ENCODE results near the gene DNAH12.
"Not testable (repeated sequence)": the region's sequence is repeated elsewhere in the genome, so short reads cannot be mapped to it uniquely, and the experiment has no call there.

The DNAH12 gene

GRCh38 chr3:57382933-57383332, 161.2 kb downstream of the DNAH12 start:
- Histone ChIP-seq H3K36me3 (ENCODE audit: control insufficient read depth in 2 of 2, insufficient read depth in 2 of 2, low read length in 2 of 2) (no peaks in the 10 kb centered on the region), H3K4me3 (ENCODE audit: low read length in 2 of 2) (no peak overlapping the region), H3K9ac (ENCODE audit: low read length in 2 of 2) (no peak overlapping the region), H3K9me3 (ENCODE audit: control insufficient read depth in 2 of 2, low read length in 2 of 2) (no peaks in the 10 kb centered on the region), H3K27me3 (ENCODE audit: control insufficient read depth in 1 of 2, insufficient read depth in 2 of 2, low read length in 2 of 2) (no peaks in the 10 kb centered on the region), H3K4me1 (ENCODE audit: control insufficient read depth, insufficient read depth, low read length) (no peaks in the 10 kb centered on the region), H3K27ac (ENCODE audit: low read length) (no peak overlapping the region)

- Histone ChIP-seq H3K4me1 (ENCODE audit: control insufficient read depth, insufficient read depth, low read length) (no peaks in the 10 kb centered on the region), H3K9ac (ENCODE audit: low read length in 2 of 2) (no peak overlapping the region), H3K36me3 (ENCODE audit: control insufficient read depth in 2 of 2, insufficient read depth in 2 of 2, low read length in 2 of 2) (no peaks in the 10 kb centered on the region), H3K27me3 (ENCODE audit: control insufficient read depth in 1 of 2, insufficient read depth in 2 of 2, low read length in 2 of 2) (no peaks in the 10 kb centered on the region), H3K4me3 (ENCODE audit: low read length in 2 of 2) (no peak overlapping the region), H3K9me3 (ENCODE audit: control insufficient read depth in 2 of 2, low read length in 2 of 2) (peaks cover 0 to 3% of the 10 kb centered on the region in 2 donors), H3K27ac (ENCODE audit: low read length) (no peak overlapping the region)
These were observed 173.8 kb downstream of the DNAH12 start for GRCh38 chr3:57370341-57370740.

GRCh38 chr3:57365089-57365488, 179.1 kb downstream of the DNAH12 start:
- H3K9me3 ChIP-seq (ENCODE audit: control insufficient read depth in 2 of 2, low read length in 2 of 2); H3K4me1 ChIP-seq (ENCODE audit: control insufficient read depth, insufficient read depth, low read length); H3K27me3 ChIP-seq (ENCODE audit: control insufficient read depth in 1 of 2, insufficient read depth in 2 of 2, low read length in 2 of 2); H3K36me3 ChIP-seq (ENCODE audit: control insufficient read depth in 2 of 2, insufficient read depth in 2 of 2, low read length in 2 of 2); H3K4me3 ChIP-seq (ENCODE audit: low read length in 2 of 2); H3K27ac ChIP-seq (ENCODE audit: low read length); H3K9ac ChIP-seq (ENCODE audit: low read length in 2 of 2): not testable (repeated sequence)

- H3K9me3 ChIP-seq (ENCODE audit: control insufficient read depth in 2 of 2, low read length in 2 of 2); H3K27ac ChIP-seq (ENCODE audit: low read length); H3K9ac ChIP-seq (ENCODE audit: low read length in 2 of 2): not testable (repeated sequence)
These were observed 187.9 kb downstream of the DNAH12 start for GRCh38 chr3:57356275-57356674.

DNA sequence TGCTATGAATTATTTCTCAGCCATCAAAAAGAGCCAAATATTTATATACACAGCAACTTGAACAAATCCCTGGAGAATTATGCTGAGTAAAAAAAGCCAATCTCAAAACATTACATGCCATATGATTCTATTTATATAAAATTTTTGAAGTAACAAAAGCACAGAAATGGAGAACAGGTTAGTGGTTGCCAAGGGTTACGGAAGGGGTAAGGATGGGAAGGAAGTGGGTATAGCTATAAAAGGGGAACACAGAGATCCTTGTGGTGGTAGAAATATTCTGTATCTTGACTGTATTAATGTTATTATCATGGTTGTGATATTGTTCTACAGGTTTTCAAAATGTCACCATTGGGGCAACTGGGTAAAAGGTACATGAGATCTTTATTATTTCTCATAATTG, 189.4 kb downstream of the DNAH12 start:
- H3K9ac ChIP-seq (ENCODE audit: low read length in 2 of 2) = no peak overlapping the region
- no peak overlapping the region for H3K4me3 ChIP-seq (ENCODE audit: low read length in 2 of 2)
- no peaks in the 10 kb centered on the region for H3K27me3 ChIP-seq (ENCODE audit: control insufficient read depth in 1 of 2, insufficient read depth in 2 of 2, low read length in 2 of 2)
- H3K27ac ChIP-seq (ENCODE audit: low read length) = no peak overlapping the region
- no peaks in the 10 kb centered on the region for H3K9me3 ChIP-seq (ENCODE audit: control insufficient read depth in 2 of 2, low read length in 2 of 2)
- no peaks in the 10 kb centered on the region for H3K4me1 ChIP-seq (ENCODE audit: control insufficient read depth, insufficient read depth, low read length)
- no peaks in the 10 kb centered on the region for H3K36me3 ChIP-seq (ENCODE audit: control insufficient read depth in 2 of 2, insufficient read depth in 2 of 2, low read length in 2 of 2)

More at GRCh38 chr3:57356275-57356674, 187.9 kb downstream of the DNAH12 start:
- not testable (repeated sequence) for H3K4me3 ChIP-seq (ENCODE audit: low read length in 2 of 2); H3K36me3 ChIP-seq (ENCODE audit: control insufficient read depth in 2 of 2, insufficient read depth in 2 of 2, low read length in 2 of 2); H3K4me1 ChIP-seq (ENCODE audit: control insufficient read depth, insufficient read depth, low read length); H3K27me3 ChIP-seq (ENCODE audit: control insufficient read depth in 1 of 2, insufficient read depth in 2 of 2, low read length in 2 of 2)

GRCh38 chr3:57350271-57350670, 193.9 kb downstream of the DNAH12 start:
- Histone ChIP-seq H3K27me3 (ENCODE audit: control insufficient read depth in 1 of 2, insufficient read depth in 2 of 2, low read length in 2 of 2) (no peaks in the 10 kb centered on the region), H3K4me3 (ENCODE audit: low read length in 2 of 2) (no peak overlapping the region), H3K4me1 (ENCODE audit: control insufficient read depth, insufficient read depth, low read length) (no peaks in the 10 kb centered on the region), H3K9ac (ENCODE audit: low read length in 2 of 2) (no peak overlapping the region), H3K27ac (ENCODE audit: low read length) (no peak overlapping the region), H3K9me3 (ENCODE audit: control insufficient read depth in 2 of 2, low read length in 2 of 2) (no peaks in the 10 kb centered on the region), H3K36me3 (ENCODE audit: control insufficient read depth in 2 of 2, insufficient read depth in 2 of 2, low read length in 2 of 2) (no peaks in the 10 kb centered on the region)

- not testable (repeated sequence) for H3K4me1 ChIP-seq (ENCODE audit: control insufficient read depth, insufficient read depth, low read length)
These were observed 205.0 kb downstream of the DNAH12 start for GRCh38 chr3:57339071-57339642.

GRCh38 chr3:57338272-57339070, 205.7 kb downstream of the DNAH12 start:
- not testable (repeated sequence) for H3K4me1 ChIP-seq (ENCODE audit: control insufficient read depth, insufficient read depth, low read length); H3K4me3 ChIP-seq (ENCODE audit: low read length in 2 of 2); H3K36me3 ChIP-seq (ENCODE audit: control insufficient read depth in 2 of 2, insufficient read depth in 2 of 2, low read length in 2 of 2); H3K27me3 ChIP-seq (ENCODE audit: control insufficient read depth in 1 of 2, insufficient read depth in 2 of 2, low read length in 2 of 2); H3K9me3 ChIP-seq (ENCODE audit: control insufficient read depth in 2 of 2, low read length in 2 of 2); H3K9ac ChIP-seq (ENCODE audit: low read length in 2 of 2); H3K27ac ChIP-seq (ENCODE audit: low read length)

More at GRCh38 chr3:57339071-57339642, 205.0 kb downstream of the DNAH12 start:
- not testable (repeated sequence) for H3K36me3 ChIP-seq (ENCODE audit: control insufficient read depth in 2 of 2, insufficient read depth in 2 of 2, low read length in 2 of 2); H3K4me3 ChIP-seq (ENCODE audit: low read length in 2 of 2); H3K27me3 ChIP-seq (ENCODE audit: control insufficient read depth in 1 of 2, insufficient read depth in 2 of 2, low read length in 2 of 2); H3K9ac ChIP-seq (ENCODE audit: low read length in 2 of 2); H3K27ac ChIP-seq (ENCODE audit: low read length); H3K9me3 ChIP-seq (ENCODE audit: control insufficient read depth in 2 of 2, low read length in 2 of 2)

DNA sequence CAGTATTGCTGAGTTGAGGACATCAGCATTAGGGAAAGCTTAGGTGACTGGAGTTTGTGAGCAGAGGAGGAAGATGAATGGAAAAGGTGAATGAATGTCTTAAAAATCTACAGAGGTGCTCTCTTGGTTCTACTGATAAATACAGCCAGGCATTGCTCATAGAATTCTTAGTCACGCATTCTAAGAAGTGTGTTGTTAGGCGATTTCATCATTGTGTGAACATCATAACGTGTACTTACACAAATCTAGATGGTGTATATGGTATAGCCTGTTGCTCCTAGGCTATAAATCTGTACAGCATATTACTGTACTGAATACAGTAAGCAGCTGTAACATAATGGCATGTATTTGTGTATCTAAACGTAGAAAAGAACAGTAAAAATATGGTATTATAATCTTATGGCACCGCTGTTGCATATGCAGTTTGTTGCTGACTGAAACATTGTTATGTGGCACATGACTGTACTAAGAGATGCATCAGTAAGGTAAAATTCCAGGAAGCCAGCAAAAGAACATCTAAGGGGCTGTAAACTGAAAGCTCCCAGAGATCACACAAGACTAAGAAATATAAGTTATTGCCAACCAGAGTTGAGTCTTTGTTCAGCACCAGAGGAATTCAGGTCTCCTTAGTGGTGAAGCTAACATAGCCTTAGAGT, 208.7 kb downstream of the DNAH12 start:
- H3K9me3 ChIP-seq (ENCODE audit: control insufficient read depth in 2 of 2, low read length in 2 of 2) = no peaks in the 10 kb centered on the region
- H3K4me1 ChIP-seq (ENCODE audit: control insufficient read depth, insufficient read depth, low read length) = no peaks in the 10 kb centered on the region
- no peaks in the 10 kb centered on the region for H3K27me3 ChIP-seq (ENCODE audit: control insufficient read depth in 1 of 2, insufficient read depth in 2 of 2, low read length in 2 of 2)
- no peaks in the 10 kb centered on the region for H3K36me3 ChIP-seq (ENCODE audit: control insufficient read depth in 2 of 2, insufficient read depth in 2 of 2, low read length in 2 of 2)
- no peak overlapping the region for H3K9ac ChIP-seq (ENCODE audit: low read length in 2 of 2)
- no peak overlapping the region for H3K4me3 ChIP-seq (ENCODE audit: low read length in 2 of 2)
- no peak overlapping the region for H3K27ac ChIP-seq (ENCODE audit: low read length)

DNA sequence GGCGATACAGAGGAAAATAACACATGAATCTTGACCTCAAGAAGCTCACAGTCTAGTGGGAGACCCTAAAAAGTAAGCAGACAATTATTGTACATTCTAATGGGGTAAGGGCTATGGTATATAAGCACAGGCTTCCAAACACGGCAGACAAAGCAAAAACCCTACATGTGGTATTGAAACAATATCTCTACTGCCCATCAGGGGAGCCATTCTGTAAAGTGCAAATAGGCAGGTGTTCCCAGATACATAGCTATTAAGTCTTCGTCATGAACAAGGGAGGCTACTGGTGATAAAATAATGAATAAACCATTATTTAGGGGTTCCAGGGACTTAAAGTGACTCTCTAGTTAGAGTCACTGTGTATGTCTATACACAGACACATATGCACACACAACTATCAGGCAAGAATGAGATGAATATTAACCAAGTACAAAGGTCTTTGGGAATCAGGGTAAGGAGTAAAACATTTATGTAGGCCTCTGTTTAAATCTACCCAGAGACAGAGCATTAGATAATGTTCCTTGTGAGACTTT, 213.0 kb downstream of the DNAH12 start:
- H3K27ac ChIP-seq (ENCODE audit: low read length) = no peak overlapping the region
- H3K36me3 ChIP-seq (ENCODE audit: control insufficient read depth in 2 of 2, insufficient read depth in 2 of 2, low read length in 2 of 2) = no peaks in the 10 kb centered on the region
- H3K27me3 ChIP-seq (ENCODE audit: control insufficient read depth in 1 of 2, insufficient read depth in 2 of 2, low read length in 2 of 2) = no peaks in the 10 kb centered on the region
- H3K4me3 ChIP-seq (ENCODE audit: low read length in 2 of 2) = no peak overlapping the region
- no peak overlapping the region for H3K9ac ChIP-seq (ENCODE audit: low read length in 2 of 2)
- H3K4me1 ChIP-seq (ENCODE audit: control insufficient read depth, insufficient read depth, low read length) = no peaks in the 10 kb centered on the region
- no peaks in the 10 kb centered on the region for H3K9me3 ChIP-seq (ENCODE audit: control insufficient read depth in 2 of 2, low read length in 2 of 2)

DNA sequence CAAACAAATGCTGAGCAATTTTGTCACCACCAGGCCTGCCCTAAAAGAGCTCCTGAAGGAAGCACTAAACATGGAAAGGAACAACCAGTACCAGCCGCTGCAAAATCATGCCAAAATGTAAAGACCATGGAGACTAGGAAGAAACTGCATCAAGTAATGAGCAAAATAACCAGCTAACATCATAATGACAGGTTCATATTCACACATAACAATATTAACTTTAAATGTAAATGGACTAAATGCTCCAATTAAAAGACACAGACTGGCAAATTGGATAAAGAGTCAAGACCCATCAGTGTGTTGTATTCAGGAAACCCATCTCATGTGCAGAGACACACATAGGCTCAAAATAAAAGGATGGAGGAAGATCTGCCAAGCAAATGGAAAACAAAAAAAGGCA, 217.6 kb downstream of the DNAH12 start:
- H3K9me3 ChIP-seq (ENCODE audit: control insufficient read depth in 2 of 2, low read length in 2 of 2); H3K9ac ChIP-seq (ENCODE audit: low read length in 2 of 2); H3K4me3 ChIP-seq (ENCODE audit: low read length in 2 of 2); H3K27me3 ChIP-seq (ENCODE audit: control insufficient read depth in 1 of 2, insufficient read depth in 2 of 2, low read length in 2 of 2); H3K36me3 ChIP-seq (ENCODE audit: control insufficient read depth in 2 of 2, insufficient read depth in 2 of 2, low read length in 2 of 2); H3K27ac ChIP-seq (ENCODE audit: low read length); H3K4me1 ChIP-seq (ENCODE audit: control insufficient read depth, insufficient read depth, low read length): not testable (repeated sequence)

Measured in stomach smooth muscle (tissue), 2 donors.